ENCODE data around the gene TRIM71.
A peak's percentile ranks its signal among the peaks of the same experiment; 100 is the strongest.

TRIM71 gene

DNA sequence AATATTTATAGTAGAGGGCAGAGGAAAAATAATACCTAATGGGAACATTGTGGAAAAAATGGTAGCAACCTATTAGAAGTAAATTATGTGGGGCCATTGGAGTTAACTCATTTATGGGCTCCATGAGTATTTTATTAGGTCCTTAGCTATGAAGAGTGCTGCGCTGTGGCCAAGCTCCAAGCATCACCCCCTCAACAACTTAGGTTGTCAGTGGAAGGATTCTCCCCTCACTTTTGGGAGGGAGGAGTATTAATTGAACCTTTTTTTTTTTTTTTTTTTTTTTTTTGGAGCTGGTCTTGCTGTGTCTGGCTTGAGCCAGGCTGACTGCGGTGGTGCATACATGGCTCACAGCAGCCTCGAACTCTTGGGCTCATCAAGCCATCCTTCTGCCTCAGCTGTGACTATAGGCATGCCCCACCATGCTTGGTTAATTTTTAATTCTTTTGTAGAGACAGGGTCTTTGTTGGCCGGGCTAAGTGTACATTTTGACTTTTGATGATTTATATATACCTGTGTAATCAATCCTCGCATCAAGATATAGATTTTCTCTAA, 45.2 kb downstream of the TRIM71 start:
- no peak for FAIRE-seq
- no peak for DNase-seq (ENCODE audit: low spot score)

DNA sequence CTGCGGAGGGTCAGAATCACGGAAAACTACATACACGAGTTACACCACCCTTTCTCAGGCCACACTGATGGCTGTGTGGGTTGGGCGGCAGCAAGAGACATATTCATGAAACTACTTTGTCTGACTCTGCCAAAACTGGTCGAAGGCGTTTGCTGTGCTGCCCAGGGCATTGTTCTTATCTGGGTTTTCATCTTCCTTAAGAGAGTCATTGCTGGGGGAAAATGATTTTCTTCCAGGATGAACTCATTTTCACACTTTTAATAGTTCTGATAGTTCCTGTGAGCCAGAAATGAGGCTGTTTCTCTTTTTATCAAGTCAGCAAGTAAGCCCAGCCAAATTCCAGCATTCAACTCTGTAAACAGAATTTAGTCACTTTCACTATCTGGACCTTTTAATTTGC, 47.6 kb downstream of the TRIM71 start:
- DNase-seq (ENCODE audit: low spot score) (no peak), FAIRE-seq (no peak)

DNA sequence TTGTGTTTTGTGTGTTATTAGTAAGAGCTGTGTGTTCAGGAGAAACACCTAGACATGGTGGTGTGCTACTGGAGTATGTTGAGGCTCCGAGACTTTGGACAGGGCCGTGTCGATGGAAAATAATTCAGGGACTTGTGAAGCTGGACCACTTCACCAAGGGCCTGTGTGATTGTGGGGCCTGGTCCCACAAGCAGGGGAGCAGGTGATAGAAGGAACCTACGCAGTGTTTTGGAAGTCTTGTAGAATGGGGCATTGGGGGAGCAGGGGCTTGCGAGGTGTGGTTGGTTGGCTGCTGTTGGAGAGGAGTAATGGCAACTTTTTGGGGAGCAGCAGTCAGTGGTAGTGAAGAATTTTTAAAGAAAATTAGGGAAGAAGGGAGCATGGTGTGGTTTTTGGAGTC, 48.7 kb downstream of the TRIM71 start:
- no peak for FAIRE-seq
- no peak for DNase-seq (ENCODE audit: low spot score)

DNA sequence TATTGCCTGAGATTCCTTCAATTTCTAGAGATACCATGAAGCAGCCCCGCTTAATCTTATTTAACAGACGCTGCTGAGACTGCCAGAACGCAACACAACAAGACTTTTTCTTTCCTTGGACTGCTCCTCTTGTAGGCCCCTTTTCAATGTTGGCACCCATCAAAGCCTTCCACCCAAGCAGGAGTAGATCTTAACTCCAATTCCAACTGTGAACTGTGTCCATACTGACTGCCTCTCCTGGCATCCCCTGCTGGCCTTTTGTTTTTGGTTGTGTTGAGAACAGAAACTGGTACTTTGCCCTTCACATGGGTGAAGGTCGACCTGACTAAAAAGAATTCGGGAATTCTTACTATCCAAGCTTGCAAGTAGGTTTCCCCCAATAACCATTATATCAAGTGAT, 50.2 kb downstream of the TRIM71 start:
- FAIRE-seq = no peak
- DNase-seq (ENCODE audit: low spot score) = no peak

DNA sequence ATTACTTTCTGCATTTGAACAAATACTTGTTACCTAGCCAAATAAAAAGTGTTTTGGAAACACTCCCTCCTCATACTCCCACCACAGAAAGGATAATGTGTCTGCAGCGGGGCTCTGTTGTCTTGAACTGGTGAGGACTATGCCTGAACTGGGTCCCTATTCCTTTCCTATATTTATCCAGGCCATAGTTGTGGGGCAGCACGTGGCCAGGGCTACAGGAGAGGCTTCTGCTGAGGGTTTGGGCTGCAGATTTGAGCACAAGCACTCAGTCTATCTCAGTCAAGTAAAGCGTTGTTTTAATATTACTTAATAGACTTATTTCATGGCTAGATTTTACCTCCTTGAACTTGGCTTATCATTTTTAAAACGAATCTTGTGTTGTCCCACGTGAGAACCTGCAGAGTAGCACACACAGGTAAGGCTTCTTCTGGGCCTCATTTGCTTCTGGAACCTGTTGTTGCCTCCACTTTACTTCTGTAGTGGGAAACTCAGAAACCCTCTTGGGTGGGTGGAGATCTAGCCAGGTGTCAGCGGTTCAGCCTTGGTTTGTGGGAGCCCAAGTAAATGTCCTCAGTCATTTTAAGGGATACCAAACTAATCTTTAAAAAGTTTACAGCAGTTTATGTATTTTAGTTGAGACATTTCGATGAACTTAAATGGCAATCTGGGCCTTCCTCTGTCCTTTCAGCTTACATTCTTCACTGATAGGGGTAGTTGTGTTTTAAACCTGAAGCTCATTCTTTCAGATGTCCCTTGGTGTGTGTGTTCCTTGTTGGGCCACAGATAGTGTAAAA, 51.1 kb downstream of the TRIM71 start:
- DNase-seq (ENCODE audit: low spot score) (no peak), FAIRE-seq (no peak)

DNA sequence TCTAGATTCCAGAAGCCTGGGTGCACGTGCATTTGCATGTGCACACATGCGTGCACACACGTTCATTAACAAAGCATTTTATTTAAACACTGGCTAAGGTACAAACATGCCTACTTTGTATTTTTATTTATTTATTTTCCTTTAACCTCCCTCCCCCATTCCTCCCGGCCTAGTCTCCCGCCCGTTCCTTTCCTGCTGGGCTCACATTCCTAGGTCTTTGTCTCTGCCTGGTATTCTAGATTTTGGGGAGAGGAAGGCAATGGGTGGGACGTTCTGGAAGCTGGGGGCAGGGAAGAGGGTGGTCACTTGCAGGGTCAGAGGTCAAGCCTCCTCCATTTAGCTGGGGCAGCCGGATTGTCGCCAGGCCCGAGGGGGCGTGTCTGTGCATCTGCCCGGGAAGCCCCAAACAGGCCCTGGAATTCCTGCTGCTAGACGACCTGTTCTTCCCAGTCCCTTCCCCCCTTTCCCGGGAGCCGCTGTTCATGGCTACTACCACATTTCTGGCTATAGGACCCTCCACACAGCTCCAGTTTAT, 51.8 kb downstream of the TRIM71 start:
- FAIRE-seq (no peak), DNase-seq (ENCODE audit: low spot score) (no peak)

DNA sequence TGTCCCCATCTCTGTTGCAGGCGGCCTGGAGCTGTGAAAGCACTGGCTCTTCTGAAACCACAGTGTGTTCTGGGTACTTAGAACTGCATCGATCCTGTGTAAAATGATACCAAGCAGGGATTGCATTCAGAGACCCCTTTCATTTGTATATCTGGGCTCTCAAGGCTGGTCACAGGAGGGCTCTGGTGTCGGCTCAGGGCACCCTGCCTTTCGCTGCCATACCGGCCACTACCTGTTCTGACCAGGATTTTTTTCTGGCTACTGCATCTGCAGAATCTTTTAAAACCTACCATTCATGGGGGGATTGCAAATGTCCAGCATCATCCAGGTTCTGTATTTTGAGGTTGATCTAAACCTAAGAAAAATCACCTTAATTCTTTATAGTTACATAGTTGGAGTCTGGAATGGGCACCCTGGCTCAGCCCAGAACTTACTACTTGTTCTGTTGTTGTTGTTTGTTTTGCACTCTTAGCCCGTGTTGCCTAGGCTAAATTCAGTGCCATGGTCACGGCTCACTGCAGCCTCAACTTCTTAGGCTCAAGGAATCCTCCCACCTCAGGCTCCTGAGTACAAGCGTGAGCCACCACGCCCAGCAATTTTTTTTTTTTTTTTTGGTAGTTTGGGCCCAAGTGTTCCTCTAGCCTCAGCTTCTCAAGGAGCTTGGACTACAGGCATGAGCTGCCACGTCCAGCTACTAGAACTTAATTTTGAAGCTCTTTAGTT, 52.7 kb downstream of the TRIM71 start:
- FAIRE-seq = no peak

DNA sequence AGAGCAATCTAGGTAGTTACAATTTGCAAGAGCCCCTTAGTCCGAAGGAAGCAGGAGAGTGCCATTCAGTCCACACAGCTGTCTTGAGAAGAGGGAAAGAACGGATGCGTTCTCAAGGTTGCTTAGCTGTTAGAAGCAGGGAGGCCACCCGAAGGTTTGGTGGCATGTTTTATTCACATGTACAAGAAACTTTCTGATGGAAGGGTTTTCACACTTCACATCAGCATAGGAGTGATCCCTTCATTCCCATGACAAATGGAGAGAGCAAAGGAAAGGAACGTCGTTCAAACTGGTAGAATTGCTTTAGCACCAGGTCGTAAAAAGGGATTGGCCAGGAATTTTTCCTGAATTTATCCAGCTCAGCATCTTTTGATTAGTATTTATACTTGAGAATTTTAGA, 53.5 kb downstream of the TRIM71 start:
- no peak for DNase-seq (ENCODE audit: low spot score)
- FAIRE-seq = no peak

More for the DNA sequence above, 52.7 kb downstream of the TRIM71 start:
- no peak for DNase-seq (ENCODE audit: low spot score)

DNA sequence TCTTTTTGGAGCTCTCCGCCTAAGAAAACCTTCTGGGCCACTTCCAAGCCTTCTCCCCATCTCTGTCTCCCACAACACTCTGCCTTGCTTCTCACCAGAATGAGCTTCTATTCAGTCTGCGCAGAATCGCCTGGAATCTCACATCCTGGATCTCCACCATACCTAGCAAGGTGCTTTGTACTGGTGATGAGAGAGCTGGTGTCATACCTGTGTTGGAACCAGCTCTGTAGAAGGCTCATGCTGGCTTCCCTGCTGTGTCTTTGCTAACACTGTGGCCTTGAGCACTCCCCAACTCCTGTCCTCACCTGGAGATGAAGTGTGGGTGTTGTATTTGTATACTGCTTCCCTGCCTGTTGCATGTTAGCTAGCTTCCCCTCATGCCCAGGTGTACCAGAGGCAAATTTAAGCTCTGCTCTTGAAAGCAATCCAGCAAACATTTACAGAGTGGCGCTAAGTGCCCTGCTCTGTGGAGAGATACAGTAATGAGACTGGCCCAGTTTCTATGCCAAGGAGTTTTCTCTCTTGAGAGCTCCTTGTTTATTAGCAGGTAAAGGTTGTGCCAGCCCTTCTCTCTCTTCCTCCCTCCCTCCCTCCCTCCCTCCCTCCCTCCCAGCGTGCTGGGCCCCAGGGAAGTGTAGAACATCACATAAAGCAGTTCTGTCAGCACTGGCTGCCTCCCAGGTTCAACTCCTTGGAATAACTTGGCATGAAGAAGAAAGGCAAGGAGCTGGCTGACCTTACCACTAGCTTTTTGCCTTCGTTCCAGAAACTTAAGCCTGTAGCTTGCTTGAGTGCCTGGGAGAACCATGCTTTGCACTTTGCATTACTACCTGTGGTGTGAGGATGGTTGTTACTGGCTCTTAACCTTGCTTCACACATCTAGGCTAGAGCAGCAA, 54.9 kb downstream of the TRIM71 start:
- FAIRE-seq = no peak
- no peak for DNase-seq (ENCODE audit: low spot score)

DNA sequence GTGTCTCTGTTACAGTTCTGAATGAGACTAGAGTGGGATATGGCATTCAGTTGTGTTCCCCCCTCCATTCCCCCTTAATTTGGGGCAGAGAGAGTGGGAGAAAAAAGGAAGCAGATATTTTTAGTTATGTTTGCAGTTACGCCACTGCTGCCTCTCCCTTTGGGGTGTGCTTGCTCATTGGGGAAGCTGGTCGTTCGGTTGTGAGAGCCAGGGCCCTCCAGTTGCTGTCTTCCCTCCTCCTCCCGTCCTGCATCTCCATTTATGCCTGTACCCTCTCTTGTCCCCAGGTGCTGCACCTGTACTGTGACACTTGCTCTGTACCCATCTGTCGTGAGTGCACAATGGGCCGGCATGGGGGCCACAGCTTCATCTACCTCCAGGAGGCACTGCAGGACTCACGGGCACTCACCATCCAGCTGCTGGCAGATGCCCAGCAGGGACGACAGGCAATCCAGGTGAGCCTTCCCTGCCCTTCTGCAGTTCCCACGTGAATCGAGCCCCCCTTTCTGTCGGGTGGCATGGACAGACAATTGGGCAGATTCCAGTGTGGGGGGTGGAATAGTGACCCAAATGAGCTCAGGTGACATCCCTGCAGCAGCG, 55.8 kb downstream of the TRIM71 start:
- DNase-seq (ENCODE audit: low spot score) (no peak), FAIRE-seq (peak; percentile 59)

DNA sequence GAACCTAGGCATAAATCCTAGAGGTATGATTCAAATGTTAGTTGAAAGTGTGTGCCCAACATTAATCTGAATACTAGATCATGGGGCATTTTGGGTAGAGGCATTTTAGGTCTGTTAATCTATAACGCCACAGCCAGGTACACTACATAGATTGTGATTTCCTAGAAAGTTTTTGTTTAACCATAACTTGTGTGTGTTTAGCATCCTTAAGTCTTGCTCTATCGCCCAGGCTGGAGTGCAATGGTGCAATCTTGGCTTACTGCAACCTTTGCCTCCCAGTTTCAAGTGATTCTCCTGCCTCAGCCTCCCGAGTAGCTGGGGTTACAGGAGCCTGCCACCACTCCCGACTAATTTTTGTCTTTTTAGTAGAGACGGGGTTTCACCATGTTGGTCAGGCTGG, 59.1 kb downstream of the TRIM71 start:
- no peak for FAIRE-seq
- DNase-seq (ENCODE audit: low spot score) = no peak

DNA sequence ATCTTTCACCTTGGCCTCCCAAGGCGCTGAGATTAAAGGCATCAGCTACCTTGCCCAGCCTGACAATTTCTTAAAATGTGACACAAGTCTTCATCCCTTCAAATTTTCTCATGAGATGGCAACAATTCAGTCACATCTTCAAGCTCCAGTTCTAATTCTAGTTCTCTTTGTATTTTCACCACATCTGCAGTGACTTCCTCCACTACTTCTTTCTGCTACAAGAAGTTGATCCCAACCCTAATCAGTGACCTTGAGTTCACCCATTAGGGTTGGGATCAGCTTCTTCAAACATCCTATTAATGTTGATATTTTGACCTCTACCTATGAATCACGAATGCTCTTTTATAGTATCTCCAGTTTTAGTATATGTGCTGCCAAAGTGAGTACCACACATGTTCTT, 59.8 kb downstream of the TRIM71 start:
- FAIRE-seq (no peak), DNase-seq (ENCODE audit: low spot score) (no peak)

DNA sequence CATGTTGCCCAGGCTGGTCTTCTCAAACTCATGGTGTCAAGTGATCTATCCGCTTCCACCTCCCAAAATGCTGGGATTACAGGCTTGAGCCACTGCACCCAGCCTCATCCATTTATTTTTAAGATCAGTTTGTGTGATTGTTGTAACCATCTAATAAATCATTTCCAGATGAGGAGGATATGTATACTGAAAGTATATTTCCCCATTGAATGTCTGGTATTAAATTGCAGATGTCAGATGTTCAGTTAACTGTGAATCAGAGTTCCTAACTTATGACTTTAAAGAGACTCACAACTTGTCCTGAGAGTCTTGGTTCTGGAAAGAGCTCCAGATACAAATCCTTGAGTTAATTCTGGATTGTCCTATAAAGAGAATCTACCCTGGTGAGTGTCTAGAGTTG, 62.4 kb downstream of the TRIM71 start:
- DNase-seq (ENCODE audit: low spot score) = no peak
- no peak for FAIRE-seq

DNA sequence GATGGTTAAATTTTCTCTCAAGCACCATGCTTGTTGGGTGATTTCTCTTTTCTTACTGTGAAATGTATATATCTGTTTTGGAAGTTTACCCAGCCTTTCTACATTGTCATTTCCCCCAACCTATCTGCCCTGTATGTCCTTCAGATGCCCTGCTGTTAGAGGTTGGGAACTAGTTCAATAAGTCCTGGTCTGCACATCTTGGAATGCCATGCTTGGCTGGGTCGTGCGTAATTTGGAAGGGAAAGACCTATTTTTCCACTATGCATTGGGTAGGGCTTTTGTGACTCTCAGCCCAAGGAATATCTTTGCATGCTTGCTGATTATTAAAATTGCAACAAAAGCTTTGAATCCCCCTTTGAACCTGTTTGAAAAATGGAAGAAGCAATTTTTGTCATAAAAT, 63.8 kb downstream of the TRIM71 start:
- FAIRE-seq = no peak

DNA sequence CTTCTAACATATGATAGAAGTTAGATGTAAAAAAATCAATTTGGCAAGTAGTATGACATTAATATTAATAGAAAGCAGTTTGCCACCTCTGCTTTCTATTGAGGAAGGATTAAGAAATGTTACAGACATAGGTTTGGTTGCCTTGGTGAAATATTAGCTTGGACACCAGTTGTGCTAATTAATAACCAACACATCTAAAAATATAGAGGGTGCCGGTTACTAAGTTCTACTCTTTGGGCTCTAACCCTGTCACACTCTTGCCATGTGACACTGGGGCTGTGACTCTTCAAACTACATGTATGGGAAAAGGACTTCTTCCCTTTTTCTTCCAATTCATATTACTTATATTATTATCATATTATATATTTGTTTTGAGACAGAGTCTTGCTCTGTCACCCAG, 64.4 kb downstream of the TRIM71 start:
- FAIRE-seq (no peak), DNase-seq (ENCODE audit: low spot score) (no peak)

More for the DNA sequence above, 63.8 kb downstream of the TRIM71 start:
- no peak for DNase-seq (ENCODE audit: low spot score)

DNA sequence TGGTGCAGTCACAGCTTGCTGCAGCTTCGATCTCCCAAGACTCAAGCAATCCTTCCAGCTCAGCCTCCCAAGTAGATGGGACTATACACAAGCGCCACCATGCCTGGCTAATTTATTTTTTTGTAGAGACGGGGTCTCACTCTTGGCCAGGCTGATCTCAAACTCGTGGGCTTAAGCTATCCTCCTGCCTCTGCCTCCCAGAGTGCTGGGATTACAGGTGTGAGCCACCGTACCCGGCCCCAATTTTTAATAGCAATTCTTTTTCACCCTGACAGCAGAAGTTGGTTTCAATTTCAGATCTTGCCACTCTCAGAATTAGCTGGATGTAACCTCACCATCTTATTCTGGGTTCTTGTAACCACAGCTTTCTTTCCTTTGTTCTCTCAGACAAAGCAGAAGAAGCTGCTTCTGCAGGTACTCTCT, 64.8 kb downstream of the TRIM71 start:
- DNase-seq (ENCODE audit: low spot score) (no peak), FAIRE-seq (no peak)

DNA sequence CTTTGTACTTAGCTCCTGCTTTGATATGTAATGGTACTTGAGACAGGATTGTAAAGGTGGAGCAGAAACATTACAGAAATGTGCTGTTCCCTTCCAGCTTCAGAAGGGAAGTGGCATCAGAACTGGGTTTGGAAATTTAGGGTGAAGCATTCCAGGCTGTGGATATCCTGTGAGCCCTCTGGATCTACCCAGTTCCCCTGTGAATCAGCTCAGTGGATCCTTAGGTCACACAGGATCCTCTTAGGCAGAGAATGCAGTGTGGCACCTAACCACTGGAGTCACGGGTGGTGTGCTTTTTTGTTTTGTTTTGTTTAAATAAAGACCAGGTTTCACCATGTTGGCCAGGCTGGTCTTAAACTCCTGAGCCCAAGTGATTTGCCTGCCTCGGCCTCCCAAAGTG, 66.0 kb downstream of the TRIM71 start:
- DNase-seq (ENCODE audit: low spot score) (no peak), FAIRE-seq (no peak)

DNA sequence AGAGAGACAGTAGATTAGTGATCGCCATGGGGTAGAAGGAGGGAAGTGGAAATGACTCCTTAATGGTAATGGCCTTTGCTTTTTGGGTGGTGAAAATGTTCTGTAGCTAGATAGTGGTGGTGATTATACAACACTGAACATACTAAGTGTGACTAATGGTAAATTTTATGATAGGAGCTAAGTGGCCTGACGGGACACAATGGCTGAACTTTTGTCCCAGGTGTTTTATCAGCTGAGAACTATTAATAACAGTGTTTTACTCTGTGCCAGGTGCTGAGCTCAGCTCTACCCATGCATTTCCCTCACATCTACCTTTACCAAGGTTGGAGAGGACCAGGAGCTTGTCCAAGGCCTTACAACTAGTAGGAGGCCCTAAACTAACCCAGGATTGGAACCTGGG, 66.8 kb downstream of the TRIM71 start:
- no peak for FAIRE-seq
- DNase-seq (ENCODE audit: low spot score) = no peak

DNA sequence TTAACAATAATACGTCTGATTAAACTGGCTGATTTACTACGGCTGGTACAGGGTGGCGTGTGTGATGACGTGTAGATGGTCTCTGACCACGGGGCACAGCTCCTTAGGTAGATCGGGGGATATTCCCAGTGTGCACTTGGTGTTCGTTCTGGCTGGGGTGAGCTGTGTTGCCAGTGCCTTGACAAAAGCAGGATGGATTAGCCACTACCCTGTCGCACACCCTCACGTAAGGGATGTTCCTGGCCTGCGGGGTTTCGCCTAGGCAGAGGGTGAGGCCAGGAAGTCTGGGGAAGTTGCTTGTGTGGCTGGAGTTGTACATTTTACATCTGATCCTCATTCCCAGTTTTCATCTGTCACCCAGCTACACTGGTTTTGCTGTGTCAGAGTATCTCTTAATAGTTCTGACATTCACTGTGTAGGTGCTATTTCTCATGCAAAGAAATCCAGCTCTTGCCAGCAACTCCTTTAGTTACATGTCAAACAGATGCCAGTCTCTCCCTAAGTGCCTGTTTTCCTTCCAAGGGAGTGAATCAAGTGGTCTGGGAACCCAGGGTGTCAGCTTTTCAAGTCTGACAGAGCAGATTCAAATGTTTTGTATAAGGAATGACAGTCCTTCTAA, 67.6 kb downstream of the TRIM71 start:
- no peak for FAIRE-seq

DNA sequence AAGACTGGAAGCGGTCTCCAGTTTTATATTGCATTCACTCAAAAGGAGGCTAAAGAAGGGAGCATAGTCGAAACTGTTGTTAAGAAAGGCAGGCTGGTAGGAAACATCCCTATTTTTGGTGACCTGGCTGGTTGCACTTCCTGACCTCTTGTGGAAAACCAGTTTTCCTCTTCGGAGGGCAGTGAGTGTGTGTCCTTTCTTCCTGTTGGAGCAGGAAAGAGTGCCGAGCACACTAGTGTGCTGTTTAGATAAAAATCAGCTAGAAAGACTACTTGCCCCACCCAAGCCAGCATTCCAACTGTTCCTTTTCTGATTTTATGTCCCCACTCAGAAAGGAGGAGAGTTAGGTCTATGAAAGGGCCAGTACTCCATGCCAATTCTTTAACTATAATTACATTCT, 68.5 kb downstream of the TRIM71 start:
- no peak for FAIRE-seq
- no peak for DNase-seq (ENCODE audit: low spot score)

More for the DNA sequence above, 67.6 kb downstream of the TRIM71 start:
- no peak for DNase-seq (ENCODE audit: low spot score)

All from urothelium cell line (cell line).